Measurements from ENCODE around the gene COQ9.
"Not testable (repeated sequence)": the region's sequence is repeated elsewhere in the genome, so short reads cannot be mapped to it uniquely, and the experiment has no call there.

COQ9 gene

GRCh38 chr16:57485091-57485915 lies 38.0 kb downstream of the COQ9 start:
- DNase-seq (ENCODE audit: low read depth, low spot score), result no peak

GRCh38 chr16:57485916-57486857 lies 38.9 kb downstream of the COQ9 start, which contains the start of gene DOK4:
Gene DOK4, minus strand, starts transcription at chr16:57486493. Its CDS starts 6,986 bp downstream, at chr16:57479507.
- DNase-seq (ENCODE audit: low read depth, low spot score), result peak; percentile 67

GRCh38 chr16:57486858-57487834 lies 39.9 kb downstream of the COQ9 start:
- no peak for DNase-seq (ENCODE audit: low read depth, low spot score)

GRCh38 chr16:57489229-57489628 lies 42.0 kb downstream of the COQ9 start:
- DNase-seq (ENCODE audit: low read depth, low spot score), result no peak

GRCh38 chr16:57493767-57494166 lies 46.5 kb downstream of the COQ9 start:
- no peak for DNase-seq (ENCODE audit: low read depth, low spot score)

- no peak for DNase-seq (ENCODE audit: low read depth, low spot score)
Observed at GRCh38 chr16:57497121-57497520, 49.8 kb downstream of the COQ9 start.

- DNase-seq (ENCODE audit: low read depth, low spot score), result no peak
Observed at GRCh38 chr16:57498031-57498430, 50.8 kb downstream of the COQ9 start.

- not testable (repeated sequence) for DNase-seq (ENCODE audit: low read depth, low spot score)
Observed at GRCh38 chr16:57499941-57500340, 52.7 kb downstream of the COQ9 start.

- no peak for DNase-seq (ENCODE audit: low read depth, low spot score)
Observed at GRCh38 chr16:57500578-57501111, 53.4 kb downstream of the COQ9 start.

- no peak for DNase-seq (ENCODE audit: low read depth, low spot score)
Observed at GRCh38 chr16:57501492-57501891, 54.2 kb downstream of the COQ9 start.

GRCh38 chr16:57502048-57502775 lies 54.9 kb downstream of the COQ9 start:
- DNase-seq (ENCODE audit: low read depth, low spot score), result no peak

- DNase-seq (ENCODE audit: low read depth, low spot score), result no peak
Observed at GRCh38 chr16:57503366-57503765, 56.1 kb downstream of the COQ9 start.

GRCh38 chr16:57504001-57504400 lies 56.7 kb downstream of the COQ9 start:
- no peak for DNase-seq (ENCODE audit: low read depth, low spot score)

GRCh38 chr16:57504491-57504890 lies 57.2 kb downstream of the COQ9 start:
- no peak for DNase-seq (ENCODE audit: low read depth, low spot score)

GRCh38 chr16:57505169-57505568 lies 57.9 kb downstream of the COQ9 start:
- no peak for DNase-seq (ENCODE audit: low read depth, low spot score)

GRCh38 chr16:57507136-57508034 lies 60.1 kb downstream of the COQ9 start:
- no peak for DNase-seq (ENCODE audit: low read depth, low spot score)

GRCh38 chr16:57508035-57508425 lies 60.8 kb downstream of the COQ9 start:
- DNase-seq (ENCODE audit: low read depth, low spot score), result no peak

- DNase-seq (ENCODE audit: low read depth, low spot score), result no peak
Observed at GRCh38 chr16:57509231-57509923, 62.1 kb downstream of the COQ9 start.

All from activated naive CD8-positive, alpha-beta T cell treated with anti-CD3 and anti-CD28 coated beads, Interleukin-2, amount 50 U/mL, for 16 hours (primary cell).